ENCODE measurements around the gene SPEM3.

SPEM3 gene

DNA sequence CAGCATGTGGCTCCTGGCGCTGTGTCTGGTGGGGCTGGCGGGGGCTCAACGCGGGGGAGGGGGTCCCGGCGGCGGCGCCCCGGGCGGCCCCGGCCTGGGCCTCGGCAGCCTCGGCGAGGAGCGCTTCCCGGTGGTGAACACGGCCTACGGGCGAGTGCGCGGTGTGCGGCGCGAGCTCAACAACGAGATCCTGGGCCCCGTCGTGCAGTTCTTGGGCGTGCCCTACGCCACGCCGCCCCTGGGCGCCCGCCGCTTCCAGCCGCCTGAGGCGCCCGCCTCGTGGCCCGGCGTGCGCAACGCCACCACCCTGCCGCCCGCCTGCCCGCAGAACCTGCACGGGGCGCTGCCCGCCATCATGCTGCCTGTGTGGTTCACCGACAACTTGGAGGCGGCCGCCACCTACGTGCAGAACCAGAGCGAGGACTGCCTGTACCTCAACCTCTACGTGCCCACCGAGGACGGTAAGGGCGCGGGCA, 20.4 kb upstream of the SPEM3 start:
- no peak overlapping the region for H2BK120ac ChIP-seq (ENCODE audit: insufficient read depth, low read length, poor library complexity)
- no peak overlapping the region for H2BK12ac ChIP-seq (ENCODE audit: low read length)
- no peak overlapping the region for H3K9ac ChIP-seq (ENCODE audit: low read length)
- no peak overlapping the region for H2AFZ ChIP-seq (ENCODE audit: insufficient read depth, low read length, poor library complexity)
- H4K8ac ChIP-seq (ENCODE audit: low read depth, low read length): no peak overlapping the region
- no CpG with 5 or more reads among the region's 58 CpGs for WGBS (ENCODE audit: extremely low coverage, insufficient coverage, insufficient read length)
- H3K4ac ChIP-seq (ENCODE audit: low read depth, low read length): no peak overlapping the region
- no peaks in the 10 kb centered on the region for H3K9me3 ChIP-seq (ENCODE audit: insufficient read depth, low read depth, low read length)
- H3K79me1 ChIP-seq (ENCODE audit: low read length): peaks cover 11% of the 10 kb centered on the region
- no peaks in the 10 kb centered on the region for H3K27me3 ChIP-seq (ENCODE audit: insufficient read depth, low read length)
- H3K14ac ChIP-seq (ENCODE audit: low read length): no peak overlapping the region
- no peak overlapping the region for H3K27ac ChIP-seq (ENCODE audit: low read depth, low read length)
- no peak overlapping the region for H3K4me2 ChIP-seq (ENCODE audit: low read length)
- peaks cover 17 to 18% of the 10 kb centered on the region in 2 experiments for H3K36me3 ChIP-seq (ENCODE audit: control insufficient read depth in 1 of 2, insufficient read depth in 2 of 2, low read length in 2 of 2)
- H3K18ac ChIP-seq (ENCODE audit: low read length): no peak overlapping the region
- peak; percentile 85 to 89 for DNase-seq
- peaks cover 3% of the 10 kb centered on the region for H3K79me2 ChIP-seq (ENCODE audit: control insufficient read depth, insufficient read depth, low read length, poor library complexity)
- no peak overlapping the region for H4K91ac ChIP-seq (ENCODE audit: low read depth, low read length)
- H3K23ac ChIP-seq (ENCODE audit: low read length): no peak overlapping the region
- no peak overlapping the region for H2AK5ac ChIP-seq (ENCODE audit: low read length)
- no peak overlapping the region for H2BK5ac ChIP-seq (ENCODE audit: low read depth, low read length, poor library complexity)
- peaks cover under 1 to 7% of the 10 kb centered on the region in 2 experiments for H3K4me1 ChIP-seq (ENCODE audit: control insufficient read depth in 1 of 2, insufficient read depth in 2 of 2, low read length in 2 of 2)
- H3K4me3 ChIP-seq (ENCODE audit: low read depth, low read length): no peak overlapping the region
- no peak overlapping the region for H4K12ac ChIP-seq (ENCODE audit: low read depth, low read length)

DNA sequence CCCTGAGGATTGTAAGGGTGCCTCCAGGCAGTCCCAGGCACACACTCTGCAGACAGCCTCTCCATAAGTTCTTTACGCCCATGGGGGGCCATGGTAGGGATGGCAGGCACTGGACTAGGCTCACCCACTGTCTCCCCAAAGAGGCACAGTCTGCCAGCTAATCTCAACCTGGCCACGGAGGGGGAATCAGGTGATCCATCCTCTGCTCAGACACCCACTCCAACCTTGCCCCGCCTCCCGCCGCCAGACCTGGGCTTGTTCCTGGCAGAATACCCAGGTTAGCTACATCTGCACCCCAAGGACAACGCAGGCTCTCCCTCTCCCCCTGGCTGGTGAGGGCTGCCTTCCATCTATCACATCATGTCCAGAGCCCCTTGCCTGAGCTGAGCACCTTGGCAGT, 19.8 kb upstream of the SPEM3 start:
- H4K8ac ChIP-seq (ENCODE audit: low read depth, low read length): no peak overlapping the region
- H3K79me2 ChIP-seq (ENCODE audit: control insufficient read depth, insufficient read depth, low read length, poor library complexity): peaks cover 3% of the 10 kb centered on the region
- H3K23ac ChIP-seq (ENCODE audit: low read length): no peak overlapping the region
- no peak overlapping the region for H3K4me2 ChIP-seq (ENCODE audit: low read length)
- H3K79me1 ChIP-seq (ENCODE audit: low read length): peaks cover 7% of the 10 kb centered on the region
- DNase-seq: no peak
- H3K36me3 ChIP-seq (ENCODE audit: control insufficient read depth in 1 of 2, insufficient read depth in 2 of 2, low read length in 2 of 2): peaks cover 17 to 18% of the 10 kb centered on the region in 2 experiments
- no peak overlapping the region for H3K18ac ChIP-seq (ENCODE audit: low read length)
- no peak overlapping the region for H3K27ac ChIP-seq (ENCODE audit: low read depth, low read length)
- no peak overlapping the region for H2AFZ ChIP-seq (ENCODE audit: insufficient read depth, low read length, poor library complexity)
- WGBS (ENCODE audit: extremely low coverage, insufficient coverage, insufficient read length): no CpG with 5 or more reads among the region's 6 CpGs
- no peak overlapping the region for H3K4me3 ChIP-seq (ENCODE audit: low read depth, low read length)
- no peak overlapping the region for H3K9ac ChIP-seq (ENCODE audit: low read length)
- no peaks in the 10 kb centered on the region for H3K9me3 ChIP-seq (ENCODE audit: insufficient read depth, low read depth, low read length)
- no peak overlapping the region for H3K4ac ChIP-seq (ENCODE audit: low read depth, low read length)
- no peak overlapping the region for H2BK12ac ChIP-seq (ENCODE audit: low read length)
- H3K4me1 ChIP-seq (ENCODE audit: control insufficient read depth in 1 of 2, insufficient read depth in 2 of 2, low read length in 2 of 2): peaks cover 0 to 7% of the 10 kb centered on the region in 2 experiments
- no peak overlapping the region for H4K12ac ChIP-seq (ENCODE audit: low read depth, low read length)
- no peak overlapping the region for H4K91ac ChIP-seq (ENCODE audit: low read depth, low read length)
- no peak overlapping the region for H2BK5ac ChIP-seq (ENCODE audit: low read depth, low read length, poor library complexity)
- no peak overlapping the region for H2BK120ac ChIP-seq (ENCODE audit: insufficient read depth, low read length, poor library complexity)
- H2AK5ac ChIP-seq (ENCODE audit: low read length): no peak overlapping the region
- H3K27me3 ChIP-seq (ENCODE audit: insufficient read depth, low read length): no peaks in the 10 kb centered on the region
- no peak overlapping the region for H3K14ac ChIP-seq (ENCODE audit: low read length)

DNA sequence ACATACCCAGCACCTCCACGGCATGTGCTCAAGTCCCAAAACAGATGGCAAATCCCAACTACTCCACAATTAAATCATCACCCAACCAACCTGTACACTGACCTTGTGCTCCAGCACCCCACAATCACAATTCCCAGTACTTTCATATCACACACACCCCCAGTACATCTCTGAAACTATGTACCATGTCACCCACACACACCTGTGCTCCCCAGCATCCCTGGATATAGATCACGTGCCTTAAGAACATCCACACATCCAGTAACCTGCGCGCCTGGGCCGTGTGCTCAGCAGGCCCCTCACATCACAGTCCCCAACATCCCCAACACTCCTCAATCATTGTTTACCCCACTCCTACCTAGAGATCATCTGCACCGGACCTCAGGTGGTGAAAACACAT, 18.9 kb upstream of the SPEM3 start:
- H3K4ac ChIP-seq (ENCODE audit: low read depth, low read length): no peak overlapping the region
- H3K9me3 ChIP-seq (ENCODE audit: insufficient read depth, low read depth, low read length): no peaks in the 10 kb centered on the region
- peaks cover 4% of the 10 kb centered on the region for H3K79me1 ChIP-seq (ENCODE audit: low read length)
- no peak overlapping the region for H2AK5ac ChIP-seq (ENCODE audit: low read length)
- H3K9ac ChIP-seq (ENCODE audit: low read length): no peak overlapping the region
- H3K18ac ChIP-seq (ENCODE audit: low read length): no peak overlapping the region
- no peak overlapping the region for H2AFZ ChIP-seq (ENCODE audit: insufficient read depth, low read length, poor library complexity)
- H3K79me2 ChIP-seq (ENCODE audit: control insufficient read depth, insufficient read depth, low read length, poor library complexity): peaks cover 2% of the 10 kb centered on the region
- no peak overlapping the region for H3K23ac ChIP-seq (ENCODE audit: low read length)
- H4K12ac ChIP-seq (ENCODE audit: low read depth, low read length): no peak overlapping the region
- no peak overlapping the region for H2BK120ac ChIP-seq (ENCODE audit: insufficient read depth, low read length, poor library complexity)
- peaks cover 18 to 23% of the 10 kb centered on the region in 2 experiments for H3K36me3 ChIP-seq (ENCODE audit: control insufficient read depth in 1 of 2, insufficient read depth in 2 of 2, low read length in 2 of 2)
- H3K4me3 ChIP-seq (ENCODE audit: low read depth, low read length): no peak overlapping the region
- no peak overlapping the region for H3K4me2 ChIP-seq (ENCODE audit: low read length)
- H2BK12ac ChIP-seq (ENCODE audit: low read length): no peak overlapping the region
- H3K27me3 ChIP-seq (ENCODE audit: insufficient read depth, low read length): no peaks in the 10 kb centered on the region
- DNase-seq: no peak
- WGBS (ENCODE audit: extremely low coverage, insufficient coverage, insufficient read length): no CpG with 5 or more reads among the region's 6 CpGs
- no peak overlapping the region for H3K14ac ChIP-seq (ENCODE audit: low read length)
- H3K4me1 ChIP-seq (ENCODE audit: control insufficient read depth in 1 of 2, insufficient read depth in 2 of 2, low read length in 2 of 2): peaks cover 0 to 7% of the 10 kb centered on the region in 2 experiments
- H2BK5ac ChIP-seq (ENCODE audit: low read depth, low read length, poor library complexity): no peak overlapping the region
- no peak overlapping the region for H4K91ac ChIP-seq (ENCODE audit: low read depth, low read length)
- H3K27ac ChIP-seq (ENCODE audit: low read depth, low read length): no peak overlapping the region
- H4K8ac ChIP-seq (ENCODE audit: low read depth, low read length): no peak overlapping the region

GRCh38 chr17:7410634-7411426, 17.8 kb upstream of the SPEM3 start:
- no peak overlapping the region for H3K27ac ChIP-seq (ENCODE audit: low read depth, low read length)
- H2BK12ac ChIP-seq (ENCODE audit: low read length): no peak overlapping the region
- H2BK5ac ChIP-seq (ENCODE audit: low read depth, low read length, poor library complexity): no peak overlapping the region
- H4K91ac ChIP-seq (ENCODE audit: low read depth, low read length): no peak overlapping the region
- H3K14ac ChIP-seq (ENCODE audit: low read length): no peak overlapping the region
- DNase-seq: no peak
- H3K4me3 ChIP-seq (ENCODE audit: low read depth, low read length): no peak overlapping the region
- no peaks in the 10 kb centered on the region for H3K79me1 ChIP-seq (ENCODE audit: low read length)
- H3K18ac ChIP-seq (ENCODE audit: low read length): no peak overlapping the region
- WGBS (ENCODE audit: extremely low coverage, insufficient coverage, insufficient read length): no CpG with 5 or more reads among the region's 25 CpGs
- no peak overlapping the region for H2AK5ac ChIP-seq (ENCODE audit: low read length)
- H3K23ac ChIP-seq (ENCODE audit: low read length): no peak overlapping the region
- no peaks in the 10 kb centered on the region for H3K79me2 ChIP-seq (ENCODE audit: control insufficient read depth, insufficient read depth, low read length, poor library complexity)
- no peaks in the 10 kb centered on the region for H3K9me3 ChIP-seq (ENCODE audit: insufficient read depth, low read depth, low read length)
- H3K4me2 ChIP-seq (ENCODE audit: low read length): no peak overlapping the region
- no peaks in the 10 kb centered on the region for H3K27me3 ChIP-seq (ENCODE audit: insufficient read depth, low read length)
- no peak overlapping the region for H2BK120ac ChIP-seq (ENCODE audit: insufficient read depth, low read length, poor library complexity)
- no peak overlapping the region for H4K8ac ChIP-seq (ENCODE audit: low read depth, low read length)
- H2AFZ ChIP-seq (ENCODE audit: insufficient read depth, low read length, poor library complexity): no peak overlapping the region
- H3K9ac ChIP-seq (ENCODE audit: low read length): no peak overlapping the region
- no peak overlapping the region for H4K12ac ChIP-seq (ENCODE audit: low read depth, low read length)
- H3K4ac ChIP-seq (ENCODE audit: low read depth, low read length): no peak overlapping the region
- no peaks in the 10 kb centered on the region for H3K4me1 ChIP-seq (ENCODE audit: control insufficient read depth in 1 of 2, insufficient read depth in 2 of 2, low read length in 2 of 2)
- H3K36me3 ChIP-seq (ENCODE audit: control insufficient read depth in 1 of 2, insufficient read depth in 2 of 2, low read length in 2 of 2): peaks cover 26 to 34% of the 10 kb centered on the region in 2 experiments
